DND-41 (cell line): ENCODE data around the gene APOL3.

ENCODE experiments used
- ATAC-seq: fragments of 200-7000 bp; cut with Tn5 transposase; 3 replicates; pipeline ENCODE4 v1.9.1; 2021; ENCODE audit warnings: low read depth; ENCODE audit not compliant: insufficient read depth
- DNase-seq: peaks from one replicate; pipeline ENCODE4 v3.0.0-alpha.2; 2020
- H2AFZ ChIP-seq: 2 replicates; pipeline ENCODE4 v1.6.0; 2012; ENCODE audit warnings: low read depth, low read length
- H3K27ac ChIP-seq: 2 replicates; pipeline ENCODE4 v1.5.1; 2012; ENCODE audit warnings: low read length, inconsistent platforms
- H3K27me3 ChIP-seq: fragments of 200-600 bp; sonication (generic); 2 replicates; pipeline ENCODE4 v1.6.0; 2012; ENCODE audit warnings: low read length, mild to moderate bottlenecking, inconsistent platforms; ENCODE audit not compliant: insufficient read depth, poor library complexity
- H3K36me3 ChIP-seq: 2 replicates; pipeline ENCODE4 v1.5.1; 2012; ENCODE audit warnings: low read length, inconsistent platforms; ENCODE audit not compliant: insufficient read depth
- H3K4me1 ChIP-seq: 2 replicates; pipeline ENCODE4 v1.5.1; 2012; ENCODE audit warnings: mild to moderate bottlenecking, low read length; ENCODE audit not compliant: insufficient read depth
- H3K4me2 ChIP-seq: 2 replicates; pipeline ENCODE4 v1.6.0; 2012; ENCODE audit warnings: mild to moderate bottlenecking, moderate library complexity, low read length, inconsistent platforms; ENCODE audit not compliant: insufficient read depth
- H3K4me3 ChIP-seq, 2 experiments: fragments of 200-600 bp in 1 of 2; shearing (Covaris generic) in 1 of 2; 2 replicates each; pipeline ENCODE4 v1.5.1; 2012 to 2016; ENCODE audit warnings: inconsistent platforms in 2 of 2, low read length in 2 of 2, mild to moderate bottlenecking in 2 of 2, low read depth in 1 of 2, moderate library complexity in 1 of 2
- H3K79me2 ChIP-seq: 2 replicates; pipeline ENCODE4 v1.6.0; 2012; ENCODE audit warnings: low read length, inconsistent platforms; ENCODE audit not compliant: insufficient read depth
- H3K9ac ChIP-seq: 2 replicates; pipeline ENCODE4 v1.6.0; 2012; ENCODE audit warnings: low read depth, mild to moderate bottlenecking, inconsistent platforms, low read length, moderate library complexity
- H3K9me3 ChIP-seq: 2 replicates; pipeline ENCODE4 v1.5.1; 2012; ENCODE audit warnings: low read length, moderate library complexity, mild to moderate bottlenecking, inconsistent platforms; ENCODE audit not compliant: insufficient read depth, severe bottlenecking
- H4K20me1 ChIP-seq: 2 replicates; pipeline ENCODE4 v1.6.0; 2012; ENCODE audit warnings: low read length; ENCODE audit not compliant: insufficient read depth
- EZH2 ChIP-seq: IDR thresholded peaks from 3 replicates; pipeline ENCODE4 v1.6.1; 2012; ENCODE audit warnings: borderline replicate concordance, low read depth, mild to moderate bottlenecking, moderate library complexity, low read length, inconsistent platforms; ENCODE audit not compliant: severe bottlenecking
- TF ChIP-seq, protein P1 (sequence below): IDR thresholded peaks from 2 replicates; pipeline ENCODE4 v1.5.1; 2012; ENCODE audit warnings: borderline replicate concordance, low read length, moderate library complexity, mild to moderate bottlenecking; ENCODE audit not compliant: poor library complexity, severe bottlenecking; ENCODE audit errors: extremely low read depth

Gene APOL3

DNA sequence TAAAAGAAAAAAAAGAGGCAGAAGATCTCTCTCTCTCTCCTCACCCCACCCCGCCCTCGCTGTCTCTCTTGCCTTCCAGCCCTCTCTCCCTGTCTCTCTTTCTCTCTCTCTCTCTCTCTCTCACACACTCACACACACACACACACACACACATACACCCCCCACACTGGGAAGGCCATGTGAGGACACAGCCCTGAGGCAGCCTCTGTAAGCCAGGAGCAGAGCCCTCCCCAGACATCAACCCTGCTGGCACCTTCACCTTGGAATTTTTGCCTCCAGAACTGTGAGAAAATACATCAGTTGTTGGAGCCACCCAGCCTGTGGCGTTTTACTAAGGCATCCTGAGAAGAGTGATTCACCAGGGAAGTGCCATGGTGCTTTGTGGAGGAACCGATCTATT lies 14.7 kb downstream of the APOL3 start:
- Histone ChIP-seq H3K27ac (no peak overlapping the region), H4K20me1 (no peaks in the 10 kb centered on the region), H3K27me3 (no peaks in the 10 kb centered on the region), H2AFZ (no peak overlapping the region), H3K36me3 (peaks cover 61% of the 10 kb centered on the region), H3K9me3 (no peaks in the 10 kb centered on the region), H3K9ac (no peak overlapping the region), H3K4me3 (no peak overlapping the region), H3K4me2 (no peak overlapping the region), H3K4me1 (no peaks in the 10 kb centered on the region), H3K79me2 (no peaks in the 10 kb centered on the region; the same call in 1 of the 2 replicates)
- TF ChIP-seq, protein P1, sequence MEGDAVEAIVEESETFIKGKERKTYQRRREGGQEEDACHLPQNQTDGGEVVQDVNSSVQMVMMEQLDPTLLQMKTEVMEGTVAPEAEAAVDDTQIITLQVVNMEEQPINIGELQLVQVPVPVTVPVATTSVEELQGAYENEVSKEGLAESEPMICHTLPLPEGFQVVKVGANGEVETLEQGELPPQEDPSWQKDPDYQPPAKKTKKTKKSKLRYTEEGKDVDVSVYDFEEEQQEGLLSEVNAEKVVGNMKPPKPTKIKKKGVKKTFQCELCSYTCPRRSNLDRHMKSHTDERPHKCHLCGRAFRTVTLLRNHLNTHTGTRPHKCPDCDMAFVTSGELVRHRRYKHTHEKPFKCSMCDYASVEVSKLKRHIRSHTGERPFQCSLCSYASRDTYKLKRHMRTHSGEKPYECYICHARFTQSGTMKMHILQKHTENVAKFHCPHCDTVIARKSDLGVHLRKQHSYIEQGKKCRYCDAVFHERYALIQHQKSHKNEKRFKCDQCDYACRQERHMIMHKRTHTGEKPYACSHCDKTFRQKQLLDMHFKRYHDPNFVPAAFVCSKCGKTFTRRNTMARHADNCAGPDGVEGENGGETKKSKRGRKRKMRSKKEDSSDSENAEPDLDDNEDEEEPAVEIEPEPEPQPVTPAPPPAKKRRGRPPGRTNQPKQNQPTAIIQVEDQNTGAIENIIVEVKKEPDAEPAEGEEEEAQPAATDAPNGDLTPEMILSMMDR, result no peak
- TF ChIP-seq EZH2, result no peak
- ATAC-seq (no peak), DNase-seq (no peak)

DNA sequence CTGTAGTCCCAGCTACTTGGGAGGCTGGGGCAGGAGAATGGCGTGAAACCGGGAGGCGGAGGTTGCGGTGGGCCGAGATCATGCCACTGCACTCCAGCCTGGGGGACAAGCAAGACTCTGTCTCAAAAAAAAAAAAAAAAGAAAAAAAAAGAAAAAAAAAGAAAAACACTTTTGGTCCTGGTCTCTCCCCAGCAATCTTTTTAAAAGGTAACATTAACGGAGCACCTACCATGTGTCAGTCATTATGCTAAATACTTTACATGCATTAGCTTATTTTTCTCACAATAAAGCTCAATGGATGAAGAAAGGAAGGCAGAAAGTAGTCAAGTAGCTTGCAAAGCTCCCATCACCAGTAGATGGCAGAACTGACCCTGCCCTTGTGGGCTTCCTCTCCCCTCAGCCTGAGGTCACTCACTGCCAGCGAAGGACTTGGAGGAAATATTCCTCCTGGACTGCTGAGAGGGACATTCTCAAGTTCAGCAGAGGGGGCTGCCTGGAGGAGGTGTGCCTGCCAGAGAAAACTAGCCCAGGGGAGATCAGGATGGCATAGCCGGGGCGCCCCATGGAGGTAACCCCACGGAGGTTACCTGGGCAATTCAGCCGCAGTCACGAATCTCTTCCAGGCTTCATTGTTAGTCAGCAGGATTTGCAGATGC lies 15.5 kb downstream of the APOL3 start:
- peaks cover 62% of the 10 kb centered on the region for H3K36me3 ChIP-seq
- H3K27me3 ChIP-seq, result no peaks in the 10 kb centered on the region
- TF ChIP-seq EZH2, result no peak
- TF ChIP-seq, protein P1, result peak; percentile 81
- no peaks in the 10 kb centered on the region for H3K4me1 ChIP-seq
- no peak overlapping the region for H3K9ac ChIP-seq
- no peaks in the 10 kb centered on the region for H3K79me2 ChIP-seq
- peak; percentile 54 for DNase-seq
- ATAC-seq, result peak; percentile 83
- no peaks in the 10 kb centered on the region for H4K20me1 ChIP-seq
- H3K27ac ChIP-seq, result no peak overlapping the region
- no peak overlapping the region for H3K4me3 ChIP-seq
- H3K4me2 ChIP-seq, result no peak overlapping the region
- H3K9me3 ChIP-seq, result no peaks in the 10 kb centered on the region
- no peak overlapping the region for H2AFZ ChIP-seq

DNA sequence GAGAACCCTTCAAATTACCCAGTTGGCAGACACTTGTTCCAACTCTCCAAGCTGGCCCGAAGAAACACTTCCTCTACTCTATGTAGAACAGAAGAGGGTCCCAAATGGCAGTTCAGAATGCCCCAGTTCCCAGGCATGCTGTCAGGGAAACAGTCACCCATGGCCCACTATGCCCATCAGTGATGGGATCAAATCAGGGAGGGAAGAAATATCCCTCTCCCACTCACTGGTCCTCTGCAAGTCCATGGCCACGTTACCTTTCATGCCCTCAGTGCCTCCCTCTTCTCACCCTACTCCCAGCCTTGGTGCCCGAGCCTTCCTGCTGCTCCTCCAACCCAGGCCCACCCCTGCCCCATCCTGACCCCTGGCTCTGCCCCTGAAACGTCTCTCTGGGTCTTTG lies 16.6 kb downstream of the APOL3 start:
- Histone ChIP-seq H3K36me3 (peaks cover 54% of the 10 kb centered on the region), H3K4me2 (no peak overlapping the region), H3K79me2 (no peaks in the 10 kb centered on the region), H4K20me1 (no peaks in the 10 kb centered on the region), H3K4me3 (no peak overlapping the region), H3K4me1 (no peaks in the 10 kb centered on the region), H3K27ac (no peak overlapping the region), H3K9ac (no peak overlapping the region), H2AFZ (no peak overlapping the region), H3K27me3 (no peaks in the 10 kb centered on the region), H3K9me3 (no peaks in the 10 kb centered on the region)
- no peak for DNase-seq
- no peak for TF ChIP-seq EZH2
- TF ChIP-seq, protein P1, result no peak
- ATAC-seq, result no peak
